Stimulated activated CD8-positive, alpha-beta memory T cell treated with anti-CD3 and anti-CD28 coated beads, Interleukin-15, amount 100 ng/mL, for 4 hours (primary cell): Measurements from ENCODE around the gene NPAS3.

Source experiments
- DNase-seq, 2 donors: peaks; one replicate each; pipeline ENCODE4 v3.0.0-alpha.2; 2020; ENCODE audit warnings: low read depth in 2 of 2

Gene NPAS3

DNA sequence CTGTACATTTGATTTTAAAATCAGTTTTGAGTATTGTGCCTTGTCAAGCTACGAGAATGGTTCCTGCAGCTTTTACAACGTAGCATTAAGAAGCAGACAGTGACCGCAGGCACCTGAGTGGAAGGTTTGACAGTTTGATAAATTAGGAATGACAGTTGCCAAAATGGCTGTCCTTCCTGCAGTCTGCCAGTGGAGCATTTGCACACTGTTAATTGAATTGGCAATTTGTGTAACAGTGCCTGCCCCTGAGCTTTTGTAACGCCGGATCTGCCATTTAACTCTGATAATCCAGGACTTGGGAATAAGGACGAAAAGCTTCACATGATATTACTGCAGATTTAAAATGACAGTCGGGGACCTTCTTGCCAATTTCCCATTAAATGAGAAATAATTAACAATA is 385.3 kb downstream of the NPAS3 start:
- DNase-seq = no peak

DNA sequence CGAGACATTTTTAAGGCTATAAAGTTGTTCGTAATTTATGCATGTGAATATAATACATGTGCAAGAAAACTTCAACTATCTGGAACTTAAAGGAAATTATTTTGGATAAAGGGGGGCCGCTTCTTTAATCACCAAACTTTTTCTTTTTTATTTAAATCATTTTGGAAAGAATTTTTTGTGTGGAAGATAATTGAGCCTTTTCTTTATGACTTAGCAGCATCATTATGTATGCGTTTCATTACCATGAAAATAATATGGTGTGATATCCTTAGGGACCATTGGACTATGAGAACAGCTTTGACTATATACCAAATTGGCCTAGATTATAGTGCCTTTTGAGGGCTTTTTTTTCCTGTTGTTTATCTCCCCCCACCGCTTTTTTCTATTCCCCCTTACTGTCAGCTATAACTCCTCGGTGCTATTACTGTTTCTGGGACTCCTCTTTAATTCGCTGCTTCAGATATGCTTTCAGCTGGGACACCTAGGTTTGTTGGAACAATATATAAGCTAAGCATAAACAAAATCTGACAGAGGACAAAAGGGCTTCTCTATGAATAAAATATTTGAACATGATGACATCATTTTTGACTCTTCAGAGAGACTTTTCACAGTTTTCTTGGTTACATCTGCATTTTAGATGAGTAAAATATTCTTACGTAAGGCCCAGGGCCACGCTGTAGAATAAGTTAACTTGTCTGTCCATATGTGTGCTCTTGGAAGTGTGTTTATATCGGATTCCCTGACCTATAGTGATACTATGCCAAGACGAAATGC is 392.7 kb downstream of the NPAS3 start:
- DNase-seq = no peak

DNA sequence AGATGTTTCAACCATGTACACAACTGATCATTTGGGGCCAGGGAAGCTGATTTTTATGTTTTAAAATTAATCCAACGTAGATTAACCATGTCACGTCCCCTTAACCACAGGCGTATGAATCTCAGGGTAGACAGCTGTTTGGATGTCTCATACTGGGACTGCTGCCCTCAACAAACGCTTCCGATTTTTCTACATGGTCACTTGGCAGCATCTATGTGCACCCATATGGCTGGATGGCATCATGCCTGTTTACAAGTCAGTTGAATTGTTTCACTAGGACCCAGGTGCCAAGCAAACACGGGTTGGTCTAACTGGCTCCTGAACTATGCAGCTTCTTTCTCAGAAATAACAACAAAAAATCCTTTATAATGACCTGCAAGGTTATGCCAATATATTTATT is 393.8 kb downstream of the NPAS3 start:
- no peak for DNase-seq

DNA sequence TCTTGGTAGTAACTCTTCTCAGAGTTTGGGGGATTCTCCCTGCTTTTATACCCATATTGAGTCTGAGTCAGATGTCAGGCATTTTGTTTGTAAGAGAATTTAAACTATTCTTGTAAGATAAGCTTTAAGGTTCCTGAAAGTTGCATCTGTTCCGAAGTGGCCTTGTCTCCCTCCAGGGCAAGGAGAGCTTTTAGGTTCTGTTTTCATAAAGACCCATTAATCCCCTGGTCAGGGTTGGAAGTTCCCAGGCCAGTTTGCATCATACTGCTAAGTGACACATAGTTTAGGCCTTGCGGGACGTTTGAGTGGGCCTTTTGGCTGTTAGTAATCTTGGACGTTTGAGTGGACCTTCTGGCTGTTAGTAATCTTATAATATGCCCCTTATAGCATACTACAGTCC is 396.7 kb downstream of the NPAS3 start:
- no peak for DNase-seq

DNA sequence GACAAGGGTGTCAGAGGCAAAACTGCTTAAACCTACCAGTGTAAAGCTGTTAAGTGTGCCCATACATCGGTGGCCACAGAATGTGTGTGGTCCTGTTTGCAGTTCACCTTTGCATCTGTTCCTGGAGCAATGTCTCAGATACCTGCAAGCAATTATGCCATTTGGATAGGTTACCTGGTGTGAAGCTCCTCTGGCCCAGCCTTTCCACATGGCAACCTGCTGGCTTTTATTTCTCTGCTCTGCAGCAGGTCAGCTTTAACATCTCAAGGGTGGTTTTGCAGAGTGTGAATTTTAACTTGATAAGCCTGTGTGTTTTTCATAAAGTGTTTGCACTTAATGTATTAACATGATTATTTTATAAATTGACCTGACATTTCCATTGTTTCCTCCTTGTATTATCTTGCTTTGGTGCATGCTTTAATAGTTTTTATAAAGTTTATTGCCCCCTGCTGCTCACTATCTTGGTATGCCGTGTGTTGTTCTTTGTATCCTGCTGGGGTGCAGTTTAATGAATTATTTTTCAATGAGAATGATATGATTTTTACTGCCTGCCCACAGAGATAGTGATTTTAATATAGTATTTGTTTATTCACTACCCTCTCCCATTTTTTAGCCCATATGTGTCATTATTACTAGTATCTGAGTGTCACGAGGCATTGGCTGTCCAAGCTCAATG is 403.8 kb downstream of the NPAS3 start:
- no peak for DNase-seq

DNA sequence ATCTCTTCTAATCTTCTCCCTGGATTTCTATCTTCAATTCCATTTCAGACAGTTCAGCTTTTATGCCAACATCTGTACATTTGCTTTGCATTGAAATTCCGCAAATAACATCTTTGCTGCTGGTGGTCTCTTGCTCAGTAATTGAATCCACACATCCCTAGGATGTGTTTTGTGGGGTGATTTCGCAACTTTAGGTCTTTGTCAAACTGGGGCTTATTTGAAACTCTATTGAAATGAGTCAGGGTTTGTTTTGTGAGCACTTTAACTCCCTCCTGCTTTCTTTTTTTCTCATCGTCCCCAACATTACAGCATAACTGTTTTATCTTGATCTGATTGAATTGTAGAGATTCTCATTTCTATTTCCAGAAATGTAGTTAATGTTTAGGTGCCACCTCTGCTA is 404.3 kb downstream of the NPAS3 start:
- DNase-seq = no peak

DNA sequence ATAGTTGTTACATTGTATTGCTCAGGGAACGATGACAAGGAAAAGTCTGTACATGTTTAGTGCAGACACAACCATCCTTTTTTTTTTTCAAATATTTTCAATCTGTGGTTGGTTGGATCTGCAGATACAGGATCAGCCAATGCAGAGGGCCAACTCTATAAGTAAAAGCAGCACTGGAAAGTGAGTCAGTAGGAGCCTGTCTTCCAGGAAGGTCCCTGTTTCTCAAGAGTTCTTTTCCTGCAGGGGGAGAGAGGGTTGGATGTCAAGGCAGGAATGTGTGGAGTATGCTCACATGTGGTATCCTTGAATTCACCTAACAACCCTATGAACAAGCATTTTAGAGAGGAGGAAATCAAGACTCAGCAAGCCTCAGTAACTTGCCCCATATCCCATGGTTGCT is 409.1 kb downstream of the NPAS3 start:
- DNase-seq = no peak

DNA sequence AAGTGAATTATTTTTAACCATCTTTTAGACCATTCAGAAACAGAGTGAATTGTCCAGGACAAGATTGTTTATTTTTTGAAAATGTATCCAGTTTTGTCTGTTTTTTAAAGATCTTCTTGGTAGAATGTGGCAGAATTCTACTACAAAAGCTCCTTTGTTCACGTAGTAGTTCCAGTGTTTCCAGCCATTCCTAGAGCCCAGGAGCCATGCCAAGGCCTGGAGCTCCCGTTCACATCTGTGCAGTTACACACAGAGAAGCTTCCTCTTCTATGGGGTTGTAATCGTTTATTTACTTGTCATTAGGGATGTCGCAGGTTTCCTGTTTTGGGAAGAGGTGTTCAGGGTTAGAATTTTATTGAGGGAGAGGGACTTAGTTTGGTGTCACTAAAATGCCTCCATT is 409.8 kb downstream of the NPAS3 start:
- DNase-seq = no peak

DNA sequence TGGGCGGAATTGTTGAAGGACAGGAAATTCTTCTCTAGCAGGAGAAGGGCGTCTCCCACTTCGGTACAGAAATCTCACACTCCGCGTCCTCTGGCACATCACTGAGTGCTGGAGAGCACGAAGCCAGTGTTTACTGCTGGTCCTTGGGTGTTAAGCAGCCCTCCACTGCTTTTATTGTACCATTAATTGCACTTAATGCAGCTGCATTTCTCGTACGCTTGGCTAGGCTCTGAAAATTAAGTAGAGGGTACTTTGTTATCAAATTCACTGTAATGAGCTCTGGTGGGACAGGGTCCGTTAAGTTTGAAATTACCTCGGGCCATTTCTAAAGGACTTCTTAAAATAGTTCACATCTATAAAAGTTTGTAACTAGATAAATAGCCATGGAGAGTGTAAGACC is 411.2 kb downstream of the NPAS3 start:
- DNase-seq = no peak

DNA sequence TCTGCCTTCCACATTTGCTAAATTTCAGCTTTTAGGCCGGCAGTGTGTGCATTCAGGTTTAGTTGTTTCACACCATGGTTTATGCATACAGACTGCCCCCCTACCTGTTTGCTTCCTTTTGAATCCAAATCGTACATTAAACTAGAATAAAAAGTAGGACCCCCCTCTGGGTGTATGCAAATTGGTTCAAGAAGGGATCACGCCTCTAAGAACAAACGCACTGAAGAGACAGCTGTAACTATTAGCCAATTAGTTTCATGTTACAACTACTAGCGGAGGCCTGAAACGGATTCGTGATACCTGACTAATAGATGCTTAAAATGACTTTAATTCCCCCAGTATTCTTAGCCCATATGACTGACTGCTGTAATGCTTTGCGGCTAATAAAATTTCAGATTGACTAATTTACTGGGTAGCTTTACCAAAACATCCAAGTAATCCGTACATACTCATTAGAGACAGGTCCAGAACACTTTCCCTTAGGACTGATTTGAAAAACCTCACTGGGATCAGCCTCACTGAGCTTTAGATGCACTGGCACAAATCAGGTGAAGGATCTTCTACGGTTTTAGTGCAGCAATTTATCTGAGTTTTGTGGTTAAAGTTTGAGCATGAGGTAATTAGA is 411.8 kb downstream of the NPAS3 start:
- DNase-seq = no peak

DNA sequence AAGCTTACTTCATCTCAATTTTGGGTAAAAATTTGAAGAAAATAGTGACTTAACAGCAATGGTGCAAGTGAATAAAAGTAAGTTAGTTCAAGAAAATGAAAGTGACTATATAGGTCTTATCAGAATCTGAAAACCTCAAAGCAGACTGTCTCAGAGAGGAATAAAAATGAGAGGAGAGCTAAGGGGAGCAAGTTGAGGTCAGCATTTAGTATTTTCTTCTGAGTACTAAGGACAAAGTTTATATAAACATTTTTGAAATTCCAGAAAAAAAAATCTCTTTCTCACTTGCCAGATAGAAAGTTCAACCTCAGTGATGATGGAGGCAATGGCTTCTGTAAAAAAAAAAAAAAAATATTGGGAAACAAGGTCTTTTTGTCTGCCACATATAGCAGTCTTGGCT is 414.1 kb downstream of the NPAS3 start:
- no peak for DNase-seq

DNA sequence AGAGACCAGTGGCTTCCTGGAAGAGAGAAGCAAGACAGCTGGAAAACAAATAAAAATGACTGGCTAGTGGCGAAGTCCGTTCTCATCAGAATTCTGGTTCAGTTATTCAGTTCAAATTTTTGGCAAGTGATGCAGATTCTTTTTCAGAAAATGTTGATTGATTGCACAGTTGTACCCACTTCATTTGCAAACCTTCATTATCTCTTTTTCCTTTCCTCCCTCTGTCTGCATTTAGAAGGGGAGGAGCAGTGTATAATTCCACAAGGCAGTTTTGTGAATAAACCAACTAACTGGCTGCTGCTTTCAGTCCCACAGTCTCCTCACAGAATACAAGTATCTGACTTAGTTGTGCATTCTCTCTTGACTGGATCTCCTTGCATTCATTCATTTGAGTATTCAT is 417.5 kb downstream of the NPAS3 start:
- no peak for DNase-seq

DNA sequence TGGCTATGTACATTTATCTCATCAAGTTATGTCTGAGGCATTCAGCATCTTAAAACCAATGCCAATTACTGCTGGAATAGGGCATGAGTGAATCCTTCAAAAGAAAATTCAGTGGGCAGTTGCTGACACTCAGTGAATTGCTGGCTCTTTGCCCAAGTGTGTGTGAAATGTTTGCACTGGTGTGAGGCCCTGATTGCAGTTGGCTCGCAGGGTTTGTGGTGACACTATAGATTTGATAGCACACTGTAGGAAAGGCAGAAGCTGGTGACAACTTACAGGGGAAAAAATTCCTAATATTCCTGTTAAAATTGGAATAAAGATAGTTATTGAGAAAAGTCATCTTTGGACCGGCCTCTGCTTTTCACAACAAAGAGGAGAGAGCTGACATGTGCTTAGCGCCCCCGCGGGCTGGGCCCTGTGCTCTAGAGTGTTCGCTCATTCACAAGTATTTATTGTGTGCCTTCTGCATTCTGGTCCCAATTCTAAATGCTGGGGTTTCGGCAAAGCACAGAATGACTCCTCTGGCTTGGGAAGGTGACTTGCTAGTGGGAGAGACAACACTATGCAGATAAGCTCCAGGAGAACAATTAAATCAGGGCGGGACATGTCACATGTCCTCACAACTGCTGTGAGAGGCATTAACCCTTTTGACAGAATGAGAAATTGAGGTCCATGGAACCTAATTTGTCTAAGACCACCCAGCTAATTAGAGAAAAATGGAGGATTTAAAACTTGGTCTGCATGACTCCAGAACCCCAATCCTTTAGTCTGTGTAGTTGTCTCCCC is 418.7 kb downstream of the NPAS3 start:
- no peak for DNase-seq

DNA sequence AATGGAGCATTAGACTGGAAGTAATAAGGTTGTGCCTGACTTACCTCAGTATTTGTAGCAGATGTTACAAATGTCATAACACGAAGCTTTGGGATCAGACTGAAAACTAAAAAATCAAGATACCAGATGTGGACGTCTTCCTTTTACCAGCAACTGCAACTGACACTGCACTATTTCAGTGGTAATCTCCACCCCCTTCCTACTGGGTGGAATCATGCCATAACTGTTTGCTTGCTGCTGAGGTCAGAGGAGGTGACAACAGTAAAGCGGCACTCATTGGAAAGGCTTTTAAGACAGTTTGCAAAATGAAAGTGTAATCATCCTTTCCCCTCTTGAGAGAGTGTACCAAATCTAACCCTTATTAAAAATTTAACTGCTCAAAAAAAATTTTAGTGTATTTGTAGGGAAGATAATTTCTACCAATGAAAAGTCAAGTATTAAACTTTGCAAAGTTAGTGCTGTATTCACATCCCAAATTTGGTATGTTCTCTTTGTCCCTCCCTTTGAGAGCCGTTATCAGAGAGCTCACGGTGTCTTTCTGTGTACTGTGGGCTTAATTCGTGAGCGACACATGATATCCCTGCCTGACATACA is 420.7 kb downstream of the NPAS3 start:
- no peak for DNase-seq

DNA sequence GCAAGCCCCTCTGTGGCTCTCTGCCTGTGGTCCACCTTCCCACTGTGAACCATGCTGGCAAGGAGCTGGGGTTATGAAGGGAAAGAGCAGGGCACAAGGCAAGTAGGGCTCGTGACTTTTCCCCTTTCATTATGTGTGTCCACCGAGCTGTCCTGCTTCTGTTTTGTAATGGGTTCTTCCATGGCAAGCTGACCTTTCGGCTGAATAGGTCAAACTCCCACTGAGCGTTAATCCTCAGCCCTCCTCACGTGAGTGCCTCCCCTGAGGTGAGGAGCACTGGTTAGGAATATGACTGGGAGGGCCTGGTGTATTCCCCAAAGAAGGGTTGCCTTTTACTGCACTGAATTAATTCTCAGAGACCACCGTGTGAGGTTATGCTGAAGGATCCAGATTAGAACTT is 424.3 kb downstream of the NPAS3 start:
- no peak for DNase-seq

DNA sequence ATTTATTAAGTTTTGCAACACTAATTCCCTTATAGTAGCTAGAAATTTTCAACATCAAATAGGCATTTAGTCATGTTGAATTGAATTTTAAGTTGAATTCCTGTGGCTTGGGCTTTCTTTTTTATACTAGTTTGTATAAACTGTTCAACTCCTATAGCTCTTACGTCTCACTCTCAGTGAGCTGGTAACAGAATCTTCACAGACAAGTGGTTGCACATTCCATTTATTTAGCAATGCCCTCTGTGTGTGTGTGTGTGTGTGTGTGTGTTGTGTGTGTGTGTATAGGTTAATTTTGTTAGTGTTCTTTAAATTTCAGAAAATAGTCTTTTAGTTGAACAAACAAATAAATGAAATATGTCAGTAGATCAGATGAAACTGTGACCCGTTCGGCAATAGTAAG is 425.0 kb downstream of the NPAS3 start:
- DNase-seq = no peak

DNA sequence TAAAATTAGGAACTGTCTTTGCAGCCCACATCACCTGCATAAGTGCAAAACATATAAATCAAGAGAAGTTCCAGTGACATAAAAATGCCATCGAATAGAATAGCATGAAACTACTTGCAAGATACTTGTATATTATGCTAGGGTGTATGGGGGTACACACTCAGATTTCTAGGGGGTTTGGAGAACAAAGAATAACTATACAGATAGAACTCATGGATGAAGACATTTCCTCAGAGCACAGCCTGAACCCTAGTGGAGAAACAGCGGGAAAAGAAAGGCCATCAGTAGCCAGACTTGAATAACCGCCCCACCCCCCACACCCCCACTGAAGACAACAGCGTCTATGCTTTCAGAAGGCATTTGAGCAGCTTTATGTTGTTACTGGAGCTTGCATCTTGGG is 425.8 kb downstream of the NPAS3 start:
- DNase-seq = no peak

DNA sequence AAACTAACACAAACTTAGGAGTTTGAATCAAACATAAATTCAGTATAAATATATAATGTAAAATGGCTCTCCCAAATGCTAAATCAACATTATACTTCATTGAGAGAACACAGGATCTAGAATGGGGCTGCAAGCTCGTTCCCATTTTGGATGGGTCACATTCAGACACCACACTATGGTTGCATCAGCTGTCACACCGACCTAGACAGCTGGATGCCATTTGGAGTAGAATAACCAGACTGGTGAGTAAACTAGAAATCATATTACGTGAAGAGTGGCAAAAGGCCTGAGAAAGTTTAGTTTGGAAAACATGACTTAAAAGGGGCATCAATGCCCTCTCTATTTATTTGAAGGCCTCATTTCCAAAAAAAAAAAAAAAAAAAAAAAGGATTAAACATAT is 430.4 kb downstream of the NPAS3 start:
- no peak for DNase-seq

DNA sequence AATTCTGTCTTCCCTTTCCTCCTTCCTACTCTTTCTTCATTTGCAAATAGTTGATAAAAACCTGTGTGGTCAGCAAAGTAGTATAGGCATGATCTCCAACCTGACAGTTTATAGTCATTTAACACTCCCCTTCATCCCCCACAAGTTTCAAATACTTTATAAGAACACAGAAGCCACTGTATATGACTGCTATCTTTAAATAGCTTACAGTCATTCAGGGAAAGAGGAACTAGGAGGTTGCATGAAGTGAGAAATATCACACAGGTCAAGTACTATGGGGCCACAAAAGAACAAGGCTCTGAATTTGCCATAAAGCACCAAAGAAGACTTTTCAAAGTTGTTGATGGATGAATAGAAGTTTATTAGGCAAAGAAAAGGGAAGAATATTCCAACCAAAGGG is 431.3 kb downstream of the NPAS3 start:
- DNase-seq = no peak

DNA sequence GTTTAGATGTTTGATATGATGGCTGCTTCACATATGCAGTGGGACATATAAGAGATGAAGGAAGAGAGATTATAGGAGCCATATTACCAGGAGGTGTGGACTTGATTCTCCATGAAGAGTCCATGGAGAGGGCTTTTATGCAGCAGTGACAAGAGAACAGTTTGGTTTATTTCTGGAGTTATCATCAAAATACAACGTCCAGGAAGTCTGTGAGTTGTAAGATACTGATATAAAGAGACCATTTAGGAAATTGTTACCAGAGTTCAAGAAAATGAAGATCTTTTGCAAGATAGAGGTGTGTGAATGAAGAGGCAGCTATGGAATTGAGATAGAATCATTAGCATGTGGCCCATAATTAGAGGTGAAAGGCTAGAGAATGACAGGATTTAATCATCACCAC is 431.7 kb downstream of the NPAS3 start:
- DNase-seq = no peak

DNA sequence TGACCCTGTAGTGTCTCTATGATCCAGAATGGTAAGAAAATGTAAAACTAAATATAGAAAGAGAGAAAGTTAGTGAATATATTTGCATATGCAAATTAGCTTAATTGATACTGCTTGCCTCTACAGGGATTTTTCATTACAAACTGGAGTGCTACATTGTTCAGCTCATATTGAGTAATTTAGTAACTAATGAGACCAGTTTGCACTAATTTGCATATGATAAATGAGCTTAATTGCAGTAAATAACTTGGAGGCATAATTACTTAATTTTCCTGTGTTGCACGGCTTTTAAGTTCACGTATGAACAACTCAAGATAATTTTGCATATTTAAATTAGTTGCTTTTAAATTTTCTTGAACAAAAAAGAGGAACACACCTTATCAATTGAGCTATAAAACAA is 436.5 kb downstream of the NPAS3 start:
- no peak for DNase-seq

DNA sequence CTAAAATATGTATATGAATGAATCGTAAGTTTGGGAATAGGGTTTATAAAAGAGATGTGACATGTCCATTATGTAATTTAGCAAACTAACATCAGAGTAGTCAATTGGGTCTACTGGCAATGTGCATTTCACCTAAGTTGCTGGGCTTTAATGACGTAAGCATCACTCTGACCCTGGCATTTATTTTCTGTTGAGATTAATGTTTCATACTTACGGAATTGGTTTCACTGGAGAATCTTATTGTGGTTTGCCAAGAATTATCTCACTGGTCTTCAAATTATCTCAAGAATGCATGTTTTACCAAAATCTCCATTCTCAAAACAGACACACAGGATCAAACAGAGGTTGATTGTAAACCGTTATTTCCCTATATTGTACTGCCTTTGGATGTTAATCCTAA is 437.1 kb downstream of the NPAS3 start:
- no peak for DNase-seq
